HG03066 (cell line): ENCODE results near the gene PLXDC2.
"Not testable (repeated sequence)": the region's sequence is repeated elsewhere in the genome, so short reads cannot be mapped to it uniquely, and the experiment has no call there.

Experiments
- ATAC-seq: cut with Tn5 transposase; IDR thresholded peaks from one replicate; pipeline ENCODE4 v1.9.1; 2021; ENCODE audit warnings: low read depth; ENCODE audit not compliant: unreplicated experiment

PLXDC2 gene

DNA sequence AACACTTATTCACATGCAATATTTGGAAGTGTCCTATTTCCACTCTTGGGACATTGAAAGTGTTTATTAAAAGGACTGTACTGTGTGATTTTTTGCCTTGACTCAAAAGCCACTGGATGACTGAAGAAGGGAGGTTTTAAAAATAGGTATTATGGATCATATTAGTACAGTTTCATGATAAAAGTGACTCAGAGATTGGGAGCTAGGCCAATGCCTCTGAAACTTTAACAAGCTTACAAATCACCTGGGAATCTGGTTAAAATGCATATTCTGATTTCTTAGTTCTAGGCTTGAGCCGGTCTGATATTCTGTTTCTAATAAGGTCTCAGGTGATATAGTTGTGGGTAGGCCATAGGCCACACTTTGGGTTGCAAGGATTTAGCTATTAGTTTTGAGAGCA is 191.2 kb downstream of the PLXDC2 start:
- no peak for ATAC-seq

DNA sequence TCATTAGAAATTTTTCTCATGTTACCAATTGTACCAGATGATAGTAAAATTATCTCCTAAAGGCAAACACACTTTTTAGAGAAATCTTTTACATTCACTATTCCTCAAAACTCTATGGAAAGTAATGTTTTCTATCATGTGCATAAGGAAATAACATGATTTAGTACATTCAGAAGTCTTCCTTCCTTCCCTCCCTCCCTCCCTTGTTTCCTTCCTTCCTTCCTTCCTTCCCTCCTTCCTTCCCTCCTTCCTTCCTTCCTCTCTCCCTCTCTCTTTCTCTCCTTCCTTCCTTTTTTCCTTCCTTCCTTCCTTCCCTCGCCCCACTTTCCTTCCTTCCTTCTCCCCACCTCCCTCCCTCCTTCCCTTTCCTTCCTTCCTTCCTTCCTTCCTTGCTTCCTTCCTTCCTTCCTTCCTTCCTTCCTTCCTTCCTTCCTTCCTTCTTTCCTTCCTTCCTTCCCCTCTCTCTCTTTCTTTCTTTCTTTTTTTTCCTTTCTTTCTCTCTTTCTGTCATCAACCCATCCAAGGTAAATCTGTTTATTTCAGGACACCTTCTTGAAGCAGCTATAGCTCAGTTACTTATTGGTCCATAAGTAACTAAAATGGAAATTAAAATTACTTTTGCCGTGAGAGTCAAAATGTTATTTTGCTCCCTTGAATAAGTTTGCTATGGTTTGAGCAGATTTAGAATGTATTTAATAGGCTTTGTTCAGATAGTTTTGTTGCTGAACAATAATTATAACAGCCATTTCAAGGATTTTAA is 197.9 kb downstream of the PLXDC2 start:
- ATAC-seq: no peak

DNA sequence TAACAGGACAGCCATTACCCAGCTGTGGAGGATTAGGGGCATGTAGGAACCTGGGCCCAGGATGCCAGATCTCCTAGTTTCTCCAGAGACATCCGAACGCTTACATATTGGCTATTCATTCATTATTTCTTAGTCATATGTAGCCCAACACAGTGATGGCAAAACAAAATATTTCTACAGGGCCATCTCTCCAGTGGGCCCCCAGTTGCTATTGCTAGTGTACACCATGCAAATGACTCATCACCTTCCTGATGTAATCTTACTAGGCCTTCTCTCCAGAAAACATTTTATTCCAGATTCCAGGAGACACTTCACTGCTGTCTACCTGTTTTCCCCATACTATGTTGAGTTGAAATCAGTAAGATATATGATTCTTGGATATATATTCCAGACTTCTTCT is 201.7 kb downstream of the PLXDC2 start:
- ATAC-seq: no peak

DNA sequence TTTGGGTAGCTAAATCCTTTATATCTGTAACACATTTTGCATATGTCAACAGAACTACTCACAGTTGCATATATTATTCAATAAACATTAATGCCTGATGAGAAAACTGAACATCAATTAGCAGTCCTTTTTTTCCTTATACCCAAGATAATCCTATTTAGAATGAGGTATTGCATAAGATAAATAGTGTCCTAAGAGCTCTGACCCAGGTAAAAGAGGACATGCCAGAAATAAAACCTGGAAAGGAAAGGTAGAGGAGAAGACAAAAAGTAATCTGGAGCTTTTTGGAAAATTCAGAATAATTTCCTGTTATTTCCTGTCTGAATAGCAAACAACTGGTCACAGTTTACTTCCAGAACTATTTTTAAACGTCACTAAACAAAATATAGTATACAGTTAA is 204.4 kb downstream of the PLXDC2 start:
- no peak for ATAC-seq

DNA sequence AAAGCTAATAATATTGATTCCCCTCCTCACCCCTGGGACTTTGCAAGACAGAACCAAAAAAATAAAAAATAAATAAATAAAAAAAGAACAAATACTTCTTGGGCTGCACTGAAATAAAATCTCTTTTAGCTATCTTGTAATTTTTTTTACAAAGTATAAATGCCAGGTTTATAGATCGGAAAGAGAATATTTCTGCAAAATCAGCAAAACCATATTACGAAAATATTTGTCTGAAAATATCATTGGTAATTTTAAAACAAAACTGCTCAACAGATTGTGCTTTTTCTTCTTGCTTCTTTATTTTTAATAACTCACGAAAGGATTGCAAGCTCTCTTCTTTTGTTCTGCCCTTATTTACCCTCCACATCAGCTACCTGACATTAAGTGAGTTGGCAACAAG is 213.3 kb downstream of the PLXDC2 start:
- no peak for ATAC-seq

DNA sequence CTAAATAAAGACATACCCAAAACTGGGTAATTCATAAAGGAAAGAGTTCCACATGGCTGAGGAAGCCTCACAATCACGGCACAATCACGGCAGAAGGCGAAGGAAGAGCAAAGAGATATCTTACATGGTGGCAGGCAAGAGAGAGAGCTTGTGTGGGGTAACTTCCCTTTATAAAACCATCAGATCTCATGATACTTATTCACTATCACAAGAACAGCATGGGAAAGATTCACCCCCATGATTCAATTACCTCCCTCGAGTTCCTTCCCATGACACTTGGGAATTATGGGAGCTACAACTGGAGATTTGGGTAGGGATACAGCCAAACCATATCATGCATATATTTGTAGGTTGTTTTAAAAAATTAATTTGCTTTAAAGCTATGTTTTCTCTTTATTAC is 217.2 kb downstream of the PLXDC2 start:
- no peak for ATAC-seq

DNA sequence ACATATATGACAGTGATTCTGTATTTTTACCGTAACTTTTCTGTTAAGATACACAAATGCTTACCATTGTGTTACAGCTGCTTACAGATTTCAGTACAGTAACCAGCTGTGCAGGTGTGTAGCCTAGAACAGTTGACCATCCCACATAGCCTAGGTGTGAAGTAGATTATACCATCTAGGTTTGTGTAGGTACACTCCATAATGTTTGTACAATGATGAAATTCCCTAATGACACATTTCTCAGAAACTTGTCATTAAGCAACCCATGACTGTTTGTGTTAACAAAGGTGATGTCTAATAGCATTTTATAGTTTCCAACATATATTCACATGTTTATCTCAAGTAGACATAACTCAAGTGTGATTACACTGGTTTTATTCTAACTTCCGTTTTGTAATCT is 218.5 kb downstream of the PLXDC2 start:
- ATAC-seq: no peak

DNA sequence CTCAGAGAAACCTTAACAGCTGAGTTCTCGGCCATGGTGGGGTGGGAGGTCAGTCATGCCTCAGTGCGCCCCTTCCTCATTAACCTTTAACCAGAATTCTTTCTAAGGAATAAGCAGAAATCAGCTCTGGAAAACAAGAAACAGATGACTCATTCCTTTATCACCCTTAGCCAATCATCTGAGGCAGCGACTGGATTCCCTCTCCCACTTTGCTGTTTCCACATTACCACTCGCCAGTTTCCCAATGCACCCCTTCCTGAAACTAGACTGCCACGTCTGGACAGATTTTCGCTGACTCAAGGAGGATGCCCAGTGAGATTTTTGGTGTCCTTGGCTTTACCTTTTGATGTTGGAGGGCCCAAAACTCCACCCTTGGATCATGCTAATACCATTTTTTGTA is 223.8 kb downstream of the PLXDC2 start:
- no peak for ATAC-seq

DNA sequence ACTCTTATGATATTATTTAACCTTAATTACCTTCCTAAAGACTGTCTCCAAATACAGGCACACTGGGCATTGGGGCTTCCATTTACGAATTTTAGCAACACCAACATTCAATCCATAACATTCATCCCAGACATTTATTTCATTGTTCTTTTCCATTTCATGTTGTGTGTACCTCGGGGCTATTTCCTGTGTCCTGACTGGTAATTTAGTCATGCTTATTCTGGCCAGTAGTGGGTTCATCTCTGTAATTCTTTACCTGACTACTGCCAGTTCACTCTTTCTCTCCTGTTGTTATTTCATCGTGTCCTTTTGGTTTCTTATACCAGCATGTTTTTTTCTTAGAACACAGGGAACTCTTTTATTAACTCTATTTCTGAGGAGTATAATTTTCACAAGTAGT is 225.7 kb downstream of the PLXDC2 start:
- ATAC-seq: no peak

DNA sequence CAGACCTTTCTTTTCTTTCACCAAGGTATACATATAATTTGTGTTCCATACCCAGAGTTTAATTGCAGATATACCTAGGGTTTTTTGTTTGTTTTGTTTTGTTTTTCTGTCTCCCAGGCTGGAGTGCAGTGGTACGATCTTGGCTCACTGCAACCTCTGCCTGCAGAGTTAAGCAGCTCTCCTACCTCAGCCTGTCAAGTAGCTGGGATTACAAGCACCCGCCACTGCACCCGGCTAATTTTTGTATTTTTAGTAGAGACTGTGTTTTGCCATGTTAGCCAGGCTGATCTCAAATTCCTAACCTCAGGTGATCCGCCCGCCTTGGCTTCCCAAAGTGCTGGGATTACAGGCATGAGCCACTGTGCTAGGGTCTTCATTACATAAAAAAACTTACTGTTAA is 228.9 kb downstream of the PLXDC2 start:
- not testable (repeated sequence) for ATAC-seq

DNA sequence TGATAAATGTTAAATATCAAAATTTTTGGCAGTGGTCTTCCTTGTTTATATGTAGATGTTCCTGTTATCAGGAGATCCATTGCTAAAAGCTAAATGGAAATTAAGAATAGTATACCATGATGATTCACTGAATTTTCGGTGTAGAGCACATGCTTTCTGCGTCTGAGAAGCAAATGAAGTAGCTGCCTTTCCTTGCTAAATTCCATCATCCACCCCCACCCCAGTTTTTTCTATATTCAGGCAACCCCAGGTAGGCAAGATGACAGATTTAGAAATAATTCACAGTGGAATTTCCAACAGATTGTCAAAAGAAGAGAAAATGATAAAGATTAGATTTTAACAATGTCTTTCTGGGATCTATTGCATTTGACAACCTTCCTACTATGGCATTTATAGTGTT is 231.9 kb downstream of the PLXDC2 start:
- ATAC-seq: no peak

DNA sequence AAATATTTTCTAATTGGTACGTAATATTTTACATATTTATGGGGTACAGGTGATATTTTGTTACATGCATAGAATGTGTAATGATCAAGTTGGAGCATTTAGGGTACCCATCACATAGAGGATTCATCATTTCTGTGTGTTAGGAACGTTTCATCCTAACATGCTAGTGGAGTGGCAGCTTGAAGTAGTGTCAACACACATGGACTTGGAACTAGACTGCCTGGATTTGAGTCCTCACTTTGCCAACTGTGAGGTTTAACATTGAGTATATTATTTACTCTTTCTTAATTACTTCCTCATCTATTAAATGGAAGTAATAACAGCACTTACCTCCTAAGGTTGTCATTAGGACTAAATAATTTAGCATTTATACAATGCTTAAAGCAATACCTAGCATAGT is 241.9 kb downstream of the PLXDC2 start:
- no peak for ATAC-seq

DNA sequence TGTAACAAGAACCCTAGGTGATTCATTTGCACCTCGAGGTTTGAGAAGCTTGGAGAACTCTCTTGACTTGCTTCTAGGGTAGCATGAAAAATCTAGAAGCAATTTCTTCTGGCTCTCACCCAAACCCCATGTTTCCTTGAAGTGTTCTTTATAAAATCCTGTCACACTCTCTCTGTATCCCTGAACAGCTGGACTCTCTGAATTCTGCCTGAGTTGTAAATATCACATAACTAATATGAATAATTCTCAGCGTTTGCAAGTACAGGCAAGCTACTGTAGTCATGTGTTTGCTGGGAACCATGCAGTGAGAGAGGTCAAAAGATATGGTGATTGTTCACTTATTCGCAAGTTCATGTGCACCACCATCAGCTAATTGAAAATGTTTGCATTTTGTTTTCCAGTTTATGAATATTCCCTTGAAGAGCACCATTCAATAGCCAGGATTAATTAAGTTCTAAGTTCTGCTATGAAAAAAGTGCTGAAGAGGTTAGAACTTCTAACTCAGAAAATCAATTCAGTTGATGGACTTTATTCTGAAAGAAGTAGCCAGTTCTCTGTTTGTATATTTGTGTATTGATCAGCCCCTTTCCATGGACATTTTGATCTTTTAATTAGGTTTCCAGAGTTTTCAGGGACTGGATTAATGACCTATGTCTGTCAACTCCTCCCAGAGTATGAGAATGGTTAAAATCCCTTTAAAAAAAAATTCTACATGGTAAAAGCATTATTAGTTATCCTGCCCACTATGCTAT is 243.0 kb downstream of the PLXDC2 start:
- ATAC-seq: no peak

DNA sequence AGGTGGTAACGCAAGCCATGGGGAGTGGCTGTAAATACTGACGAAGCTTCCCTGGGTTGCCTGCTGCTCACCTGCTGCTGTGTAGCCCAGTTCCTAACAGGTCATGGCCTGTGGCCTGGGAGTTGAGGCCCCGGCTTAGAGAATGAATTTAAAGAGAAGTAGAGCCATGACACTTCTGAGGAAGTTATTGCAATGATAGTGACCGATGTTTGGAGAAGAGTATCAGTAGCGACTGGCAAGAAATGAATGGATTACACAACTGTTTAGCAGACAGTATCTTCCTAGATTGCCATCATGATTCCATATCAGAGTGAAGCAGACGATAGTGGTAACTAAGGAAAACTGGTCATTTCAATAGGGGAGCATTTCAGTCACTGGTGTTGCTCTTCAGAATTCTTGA is 249.6 kb downstream of the PLXDC2 start:
- ATAC-seq: no peak

DNA sequence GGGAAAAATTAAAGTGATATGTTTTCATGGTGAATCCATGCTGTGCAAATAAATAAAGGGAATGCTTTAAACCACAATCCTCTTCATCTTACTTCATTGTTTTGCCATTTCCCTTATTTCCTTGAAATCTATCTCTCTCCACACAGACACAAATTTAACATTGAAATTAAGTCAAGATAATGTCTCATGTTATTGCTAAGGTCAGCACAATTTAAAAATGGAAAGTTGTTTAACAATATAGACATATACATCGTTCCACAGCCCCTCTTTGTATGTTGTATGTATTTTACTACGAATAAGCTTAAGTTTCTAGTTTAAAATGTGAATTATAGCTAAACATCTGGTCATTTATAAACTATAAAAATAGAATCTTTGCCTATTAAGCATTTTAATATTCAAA is 256.9 kb downstream of the PLXDC2 start:
- no peak for ATAC-seq

DNA sequence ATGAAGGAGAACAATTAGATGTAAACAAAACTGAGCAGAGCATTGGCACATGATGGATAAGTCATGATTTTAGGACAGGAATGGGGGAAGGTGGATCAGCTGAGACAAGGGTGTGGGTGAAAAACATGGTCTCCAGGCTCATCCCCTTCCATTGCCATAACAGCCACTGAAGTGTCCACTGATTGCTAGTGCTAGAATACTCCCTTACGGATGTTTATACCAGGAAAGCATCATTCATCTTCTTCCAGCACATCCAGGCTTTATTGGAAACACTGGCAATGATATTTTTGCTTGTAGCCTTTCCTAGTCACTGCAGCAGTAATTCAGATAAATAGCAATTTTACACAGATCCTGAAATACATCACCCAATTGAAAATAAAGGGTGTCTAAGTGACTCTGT is 259.5 kb downstream of the PLXDC2 start:
- ATAC-seq: no peak

DNA sequence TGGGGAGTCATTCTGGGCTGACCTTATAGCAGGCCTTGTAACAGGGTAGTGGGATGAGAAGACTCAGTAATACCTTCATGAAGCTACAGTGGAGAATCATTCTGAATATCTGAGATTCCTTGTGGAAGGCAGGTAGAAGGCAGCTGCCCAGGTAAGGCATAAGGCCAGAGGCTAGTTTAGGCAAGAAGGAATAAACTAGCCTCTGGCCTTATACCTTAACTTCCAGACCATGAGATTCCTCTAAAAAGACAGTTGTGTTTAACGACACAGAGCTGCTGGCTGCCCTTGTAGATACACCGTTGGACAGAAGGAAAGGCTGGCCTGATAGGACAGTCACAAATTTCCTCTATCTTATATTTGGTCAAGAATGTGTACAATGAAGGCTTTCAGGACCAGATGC is 268.2 kb downstream of the PLXDC2 start:
- no peak for ATAC-seq

DNA sequence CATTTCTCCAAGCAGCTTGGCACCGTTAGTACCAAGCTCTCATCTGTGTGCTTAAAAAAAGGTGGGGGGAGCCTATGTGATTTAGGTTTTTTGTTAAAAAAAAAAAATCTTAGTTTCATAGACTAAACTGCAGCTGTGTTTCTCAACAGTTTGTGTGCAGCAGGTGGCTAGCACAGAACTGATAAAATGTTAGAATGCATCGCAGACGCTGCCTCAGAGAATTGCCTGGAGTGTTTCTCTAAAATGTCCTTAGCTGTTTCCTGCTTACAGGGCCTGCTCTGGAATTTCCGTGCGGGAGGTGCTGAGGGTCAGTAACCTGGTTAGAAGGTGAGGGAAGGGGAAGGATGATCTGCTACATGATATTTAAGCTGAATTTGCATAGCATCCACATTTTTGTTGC is 268.9 kb downstream of the PLXDC2 start:
- ATAC-seq: no peak

DNA sequence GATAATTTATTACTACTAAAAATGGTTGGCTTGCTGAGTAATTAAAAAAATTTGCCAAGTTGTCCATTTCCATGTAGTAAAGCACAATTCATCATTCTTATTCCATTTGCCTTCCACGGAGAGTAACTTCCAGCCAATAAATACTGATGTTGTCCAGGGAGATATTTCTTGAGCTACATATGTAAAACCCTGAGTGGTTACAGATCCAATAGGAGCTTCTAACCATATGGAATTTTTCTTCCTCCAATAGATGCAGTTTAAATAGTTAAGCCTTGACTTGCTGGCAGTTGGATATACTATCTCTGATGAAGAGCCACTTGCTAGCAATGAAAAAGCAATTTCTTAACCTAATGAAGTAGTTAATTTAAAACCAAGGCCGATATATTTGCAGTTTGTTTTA is 271.1 kb downstream of the PLXDC2 start:
- no peak for ATAC-seq

DNA sequence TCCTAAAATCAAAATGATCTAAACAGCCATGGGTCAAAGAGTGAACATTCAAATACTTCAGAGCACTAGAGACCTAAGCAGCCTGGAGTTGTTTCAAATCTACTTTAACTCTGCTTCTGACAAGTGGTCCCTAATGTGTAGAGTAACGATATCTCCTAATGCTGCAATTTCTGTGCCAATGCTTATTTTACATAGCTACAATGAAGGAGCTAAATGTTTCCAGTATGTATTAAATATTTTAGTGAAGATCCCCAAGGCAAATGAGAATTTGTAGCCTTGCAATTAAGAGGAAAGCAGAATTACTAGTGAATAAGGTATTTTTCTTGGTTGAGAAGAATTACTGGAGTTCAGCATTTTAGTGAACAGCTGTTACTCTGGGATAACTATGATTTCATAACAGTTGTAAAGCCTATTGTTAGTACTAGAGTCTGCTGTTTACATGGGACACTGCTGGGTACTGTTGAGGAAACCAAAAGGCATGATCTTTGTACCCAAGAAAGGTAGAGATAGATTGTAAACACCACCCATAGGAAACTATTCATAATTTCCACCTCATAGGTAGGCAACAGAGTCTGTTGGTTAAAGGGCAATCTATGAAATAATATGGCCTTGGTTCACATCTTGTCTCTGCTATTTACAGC is 271.9 kb downstream of the PLXDC2 start:
- no peak for ATAC-seq

DNA sequence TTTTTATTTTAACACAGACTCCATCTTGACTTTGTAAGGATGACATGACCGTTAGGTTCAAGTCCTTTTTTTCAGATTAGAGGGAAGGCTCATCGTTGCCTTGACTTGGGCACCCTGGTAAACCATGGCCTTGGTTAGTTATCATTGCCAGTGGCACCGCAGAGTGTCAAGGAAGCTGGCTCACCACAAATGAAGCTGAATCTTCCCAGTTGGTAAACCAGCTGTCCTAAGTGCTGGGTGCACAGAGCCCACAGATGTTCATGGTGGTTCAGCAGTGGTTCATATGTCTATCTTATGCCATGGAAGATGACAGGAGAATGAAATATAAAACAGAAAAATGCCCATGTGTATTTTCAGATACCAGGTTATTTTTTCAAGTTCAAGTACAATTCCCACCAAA is 273.6 kb downstream of the PLXDC2 start:
- no peak for ATAC-seq

DNA sequence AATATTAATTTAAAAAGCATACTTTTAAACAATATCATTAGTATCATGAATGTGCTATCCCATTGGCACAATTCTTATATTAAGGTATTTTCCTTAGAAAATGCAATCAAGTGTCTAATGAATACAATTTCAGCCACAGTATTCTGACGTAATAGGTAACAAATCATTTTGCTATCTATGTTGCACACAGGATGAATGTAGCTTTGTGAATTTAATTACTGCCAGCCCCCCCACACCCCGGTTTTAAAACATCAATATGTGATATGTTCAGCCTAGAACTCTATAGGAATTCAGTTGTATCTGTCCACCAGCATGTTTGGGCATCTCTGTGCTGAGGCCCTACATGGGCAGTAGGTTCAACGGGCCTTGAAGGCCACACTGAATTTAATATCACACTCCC is 274.6 kb downstream of the PLXDC2 start:
- ATAC-seq: no peak
